ENCODE measurements around the gene ITGBL1. TPM values are rescaled to one million over a fixed set of nuclear protein-coding genes. Genes with fewer than 3 reads are reported as not detected.

The ITGBL1 gene
- polyA plus RNA-seq, 3 donors = not detected

GRCh38 chr13:101695870-101696516, 243.5 kb downstream of the ITGBL1 start:
- DNase-seq = no peak
- intact Hi-C loops (cut with micrococcal nuclease) = no loop called here
- TF ChIP-seq CTCF (IDR thresholded peaks at IDR 0.05) = no peak
- H3K4me2 ChIP-seq (replicated peaks; ENCODE audit: extremely low read depth, low read length, poor library complexity, severe bottlenecking) = no peak overlapping the region
- H3K4me3 ChIP-seq (replicated peaks in 1 of 3; ENCODE audit: low read depth in 2 of 3, low read length in 3 of 3) = no peak overlapping the region
- no peak overlapping the region for H2AFZ ChIP-seq (ENCODE audit: insufficient read depth, low read depth, low read length, poor library complexity, severe bottlenecking)
- Mint-ChIP-seq H3K4me1 (peaks cover 8% of the 10 kb centered on the region), H3K27me3 (ENCODE audit: low read depth in 3 of 3) (no peaks in the 10 kb centered on the region), H3K36me3 (no peaks in the 10 kb centered on the region), H3K4me3 (no peak overlapping the region), H3K27ac (no peak overlapping the region), H3K9me3 (peaks cover 0 to 6% (median 0%) of the 10 kb centered on the region in 7 donors)
- H3K36me3 ChIP-seq (replicated peaks in 1 of 2; ENCODE audit: control insufficient read depth in 1 of 2, insufficient read depth in 2 of 2, low read length in 2 of 2) = no peaks in the 10 kb centered on the region
- no peaks in the 10 kb centered on the region for H3K9me3 ChIP-seq (replicated peaks in 1 of 2; ENCODE audit: control insufficient read depth in 1 of 2, insufficient read depth in 1 of 2, low read length in 2 of 2)
- no peaks in the 10 kb centered on the region for H3K27me3 ChIP-seq (ENCODE audit: control insufficient read depth in 2 of 2, insufficient read depth in 2 of 2, low read length in 2 of 2)
- 100% methylated on average over 2 of the region's 4 CpGs for WGBS (ENCODE audit: insufficient coverage)
- no peak overlapping the region for H3K27ac ChIP-seq (ENCODE audit: low read depth in 1 of 2, low read length in 2 of 2)
- H3K9ac ChIP-seq (ENCODE audit: insufficient read depth, low read length, poor library complexity, severe bottlenecking) = no peak overlapping the region
- no peaks in the 10 kb centered on the region for H3K79me2 ChIP-seq (ENCODE audit: insufficient read depth, low read length)
- H4K20me1 ChIP-seq (ENCODE audit: insufficient read depth, low read length) = no peaks in the 10 kb centered on the region
- H3K4me1 ChIP-seq (ENCODE audit: control insufficient read depth in 1 of 2, insufficient read depth in 2 of 2, low read length in 2 of 2) = peaks cover 0 to 7% of the 10 kb centered on the region in 2 donors

GRCh38 chr13:101697745-101698144, 245.3 kb downstream of the ITGBL1 start:
- intact Hi-C loops (cut with micrococcal nuclease) = no loop called here
- Histone ChIP-seq H3K79me2 (ENCODE audit: insufficient read depth, low read length) (no peaks in the 10 kb centered on the region), H3K27ac (ENCODE audit: low read depth in 1 of 2, low read length in 2 of 2) (no peak overlapping the region), H4K20me1 (ENCODE audit: insufficient read depth, low read length) (no peaks in the 10 kb centered on the region), H3K4me1 (ENCODE audit: control insufficient read depth in 1 of 2, insufficient read depth in 2 of 2, low read length in 2 of 2) (peaks cover 0 to 7% of the 10 kb centered on the region in 2 donors), H2AFZ (ENCODE audit: insufficient read depth, low read depth, low read length, poor library complexity, severe bottlenecking) (no peak overlapping the region), H3K27me3 (ENCODE audit: control insufficient read depth in 2 of 2, insufficient read depth in 2 of 2, low read length in 2 of 2) (no peaks in the 10 kb centered on the region), H3K9ac (ENCODE audit: insufficient read depth, low read length, poor library complexity, severe bottlenecking) (no peak overlapping the region), H3K9me3 (replicated peaks in 1 of 2; ENCODE audit: control insufficient read depth in 1 of 2, insufficient read depth in 1 of 2, low read length in 2 of 2) (no peaks in the 10 kb centered on the region), H3K36me3 (replicated peaks in 1 of 2; ENCODE audit: control insufficient read depth in 1 of 2, insufficient read depth in 2 of 2, low read length in 2 of 2) (no peaks in the 10 kb centered on the region), H3K4me2 (replicated peaks; ENCODE audit: extremely low read depth, low read length, poor library complexity, severe bottlenecking) (no peak overlapping the region), H3K4me3 (replicated peaks in 1 of 3; ENCODE audit: low read depth in 2 of 3, low read length in 3 of 3) (no peak overlapping the region)
- H3K4me1 Mint-ChIP-seq = peaks cover 8% of the 10 kb centered on the region
- H3K36me3 Mint-ChIP-seq = no peaks in the 10 kb centered on the region
- H3K27me3 Mint-ChIP-seq (ENCODE audit: low read depth in 3 of 3) = no peaks in the 10 kb centered on the region
- H3K27ac Mint-ChIP-seq = no peak overlapping the region
- H3K4me3 Mint-ChIP-seq = no peak overlapping the region
- H3K9me3 Mint-ChIP-seq = peaks cover 0 to 6% (median 0%) of the 10 kb centered on the region in 7 donors
- TF ChIP-seq CTCF (IDR thresholded peaks at IDR 0.05) = no peak
- WGBS (ENCODE audit: insufficient coverage) = no CpG with 5 or more reads among the region's 3 CpGs
- no peak for DNase-seq

All from CD14-positive monocyte (primary cell).